Testis (tissue), 2 donors: ENCODE data around the gene BTN3A1.

Experiments
- CTCF ChIP-seq, 3 experiments: fragments of 450-650 bp in 2 of 3; fragments of 200-600 bp in 1 of 3; sonication (generic) in 1 of 3; IDR thresholded peaks; one replicate each; pipeline ENCODE4 v1.5.1; 2016 to 2019; ENCODE audit warnings: antibody characterized with exemption in 3 of 3, mild to moderate bottlenecking in 2 of 3, moderate library complexity in 1 of 3
- POLR2A ChIP-seq: fragments of 450-650 bp; IDR thresholded peaks from one replicate; pipeline ENCODE4 v1.6.1; 2017; ENCODE audit warnings: antibody characterized with exemption, mild to moderate bottlenecking, moderate library complexity

- TF ChIP-seq CTCF (IDR thresholded peaks at IDR 0.05) (no peak), POLR2A (no peak)
These were observed 21.8 kb upstream of the BTN3A1 start for GRCh38 chr6:26380256-26380655.
